Measurements from ENCODE around the gene ZNF638.

DNA sequence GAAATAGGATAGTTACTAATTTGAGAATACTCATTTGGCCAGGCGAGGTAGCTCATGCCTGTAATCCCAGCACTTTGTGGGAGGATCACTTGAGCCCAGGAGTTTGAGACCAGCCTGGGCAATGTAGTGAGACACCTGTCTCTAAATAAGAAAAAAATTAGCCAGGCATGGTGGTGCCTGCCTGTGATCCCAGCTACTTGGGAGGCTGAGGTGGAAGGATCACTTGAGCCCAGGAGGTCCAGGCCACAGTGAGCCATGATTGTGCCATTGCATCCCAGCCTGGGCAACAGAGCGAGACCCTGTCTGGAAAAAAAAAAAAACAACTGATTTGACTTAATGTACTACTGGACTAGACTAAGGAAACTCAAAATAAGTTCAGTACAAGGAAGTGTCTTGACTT lies 32.7 kb upstream of the ZNF638 start:
- TF ChIP-seq CTCF (IDR thresholded peaks at IDR 0.05; ENCODE audit: insufficient read depth, low read length, poor library complexity, severe bottlenecking) (no peak), EZH2phosphoT487 (conservative IDR thresholded peaks at IDR 0.05; ENCODE audit: low read length) (no peak)
